ENCODE results near the gene LNP1. TPM values are rescaled to one million over a fixed set of nuclear protein-coding genes. Genes with fewer than 3 reads are reported as not detected.

Gene LNP1
- total and polyA plus RNA-seq, 2 of the 13 experiments (the other 11 are each of a cell fraction or from before 2014, with no cell fraction given) = 3.6 to 7.0 TPM

DNA sequence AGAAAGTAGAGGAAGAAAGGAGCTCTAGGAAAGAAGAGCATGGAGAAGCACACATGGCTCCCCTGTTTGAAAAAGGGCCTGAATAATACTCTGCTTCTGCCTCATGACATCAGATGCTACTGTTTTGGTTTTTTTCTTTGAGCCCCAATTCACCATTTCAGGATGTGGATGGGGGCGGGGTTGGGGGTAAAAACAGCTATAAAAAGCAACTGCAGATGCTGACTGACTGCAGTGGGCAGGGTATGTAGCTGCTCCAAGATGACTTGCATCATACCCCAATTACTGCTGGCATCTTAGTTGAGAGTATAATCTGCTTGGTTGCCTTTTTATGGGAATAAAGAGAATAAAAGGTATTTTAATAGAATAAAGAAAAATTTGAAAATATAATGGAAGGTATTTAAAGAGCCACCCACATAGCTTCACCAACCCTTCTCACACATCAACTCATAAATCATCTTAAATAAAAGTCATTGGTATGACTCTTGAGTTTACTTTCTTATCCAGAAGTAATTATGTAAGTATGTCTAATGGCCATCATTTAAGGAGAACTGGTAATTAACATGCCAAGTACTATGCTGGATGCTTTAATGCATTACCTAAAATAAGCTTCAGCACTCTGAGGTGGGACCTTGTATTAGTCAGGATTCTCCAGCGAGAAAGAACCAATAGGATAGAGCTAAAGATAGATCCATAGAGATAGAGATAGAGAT is 54.7 kb downstream of the LNP1 start:
- no peaks in the 10 kb centered on the region for H3K36me3 ChIP-seq (replicated peaks in 1 of 2; ENCODE audit: control insufficient read depth in 1 of 2, insufficient read depth in 2 of 2, low read length in 2 of 2)
- no peak for ATAC-seq

More for the DNA sequence above, 54.7 kb downstream of the LNP1 start:
- H3K27ac ChIP-seq (ENCODE audit: extremely low read length, insufficient read depth, low read length) = no peak overlapping the region
- ChIA-PET POLR2A (interaction anchor here (1.2 kb wide), 1 partner anchor 54 kb away, joined by 3 read pairs; the partner anchor contains the start of genes LNP1 and TOMM70), CTCF (ENCODE audit: low intra/inter-chr PET ratio, low total read pairs) (no interaction called here)
- WGBS (ENCODE audit: low lambda C conversion rate) = 100% methylated on average over 2 of the region's 2 CpGs
- in situ Hi-C loops (cut with HindIII; ENCODE audit: extremely low pct_ligation_motif_present, low pct_unique_long_range_greater_than_20kb) = loop anchor here (25.0 kb wide), 1 partner anchor 256 kb away; the partner anchor contains the start of gene TFG
- H3K4me3 ChIP-seq (replicated peaks in 1 of 3; ENCODE audit: insufficient read depth in 1 of 3, low read depth in 2 of 3, low read length in 3 of 3) = no peak overlapping the region
- no TSS peak for BruUV-seq (replicated peaks)
- H3K9ac ChIP-seq (ENCODE audit: insufficient read depth, low read depth, low read length) = no peak overlapping the region
- H3K9me3 ChIP-seq (ENCODE audit: low read length) = no peaks in the 10 kb centered on the region
- TF ChIP-seq, protein P1, sequence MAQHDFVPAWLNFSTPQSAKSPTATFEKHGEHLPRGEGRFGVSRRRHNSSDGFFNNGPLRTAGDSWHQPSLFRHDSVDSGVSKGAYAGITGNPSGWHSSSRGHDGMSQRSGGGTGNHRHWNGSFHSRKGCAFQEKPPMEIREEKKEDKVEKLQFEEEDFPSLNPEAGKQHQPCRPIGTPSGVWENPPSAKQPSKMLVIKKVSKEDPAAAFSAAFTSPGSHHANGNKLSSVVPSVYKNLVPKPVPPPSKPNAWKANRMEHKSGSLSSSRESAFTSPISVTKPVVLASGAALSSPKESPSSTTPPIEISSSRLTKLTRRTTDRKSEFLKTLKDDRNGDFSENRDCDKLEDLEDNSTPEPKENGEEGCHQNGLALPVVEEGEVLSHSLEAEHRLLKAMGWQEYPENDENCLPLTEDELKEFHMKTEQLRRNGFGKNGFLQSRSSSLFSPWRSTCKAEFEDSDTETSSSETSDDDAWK (CRISPR knock-in tag; IDR thresholded peaks at IDR 0.05) = no peak
- TF ChIP-seq PCBP1 (IDR thresholded peaks at IDR 0.05; ENCODE audit: borderline replicate concordance, low read depth, low read length) (no peak), ZNF33B (CRISPR knock-in tag; IDR thresholded peaks at IDR 0.05) (no peak), ZNF570 (CRISPR knock-in tag; IDR thresholded peaks at IDR 0.05; ENCODE audit: borderline replicate concordance) (no peak), YEATS4 (CRISPR knock-in tag; IDR thresholded peaks at IDR 0.05; ENCODE audit: borderline replicate concordance) (no peak), HCFC1 (IDR thresholded peaks at IDR 0.05; ENCODE audit: low read depth, low read length) (no peak)
- TF ChIP-seq, protein P2, sequence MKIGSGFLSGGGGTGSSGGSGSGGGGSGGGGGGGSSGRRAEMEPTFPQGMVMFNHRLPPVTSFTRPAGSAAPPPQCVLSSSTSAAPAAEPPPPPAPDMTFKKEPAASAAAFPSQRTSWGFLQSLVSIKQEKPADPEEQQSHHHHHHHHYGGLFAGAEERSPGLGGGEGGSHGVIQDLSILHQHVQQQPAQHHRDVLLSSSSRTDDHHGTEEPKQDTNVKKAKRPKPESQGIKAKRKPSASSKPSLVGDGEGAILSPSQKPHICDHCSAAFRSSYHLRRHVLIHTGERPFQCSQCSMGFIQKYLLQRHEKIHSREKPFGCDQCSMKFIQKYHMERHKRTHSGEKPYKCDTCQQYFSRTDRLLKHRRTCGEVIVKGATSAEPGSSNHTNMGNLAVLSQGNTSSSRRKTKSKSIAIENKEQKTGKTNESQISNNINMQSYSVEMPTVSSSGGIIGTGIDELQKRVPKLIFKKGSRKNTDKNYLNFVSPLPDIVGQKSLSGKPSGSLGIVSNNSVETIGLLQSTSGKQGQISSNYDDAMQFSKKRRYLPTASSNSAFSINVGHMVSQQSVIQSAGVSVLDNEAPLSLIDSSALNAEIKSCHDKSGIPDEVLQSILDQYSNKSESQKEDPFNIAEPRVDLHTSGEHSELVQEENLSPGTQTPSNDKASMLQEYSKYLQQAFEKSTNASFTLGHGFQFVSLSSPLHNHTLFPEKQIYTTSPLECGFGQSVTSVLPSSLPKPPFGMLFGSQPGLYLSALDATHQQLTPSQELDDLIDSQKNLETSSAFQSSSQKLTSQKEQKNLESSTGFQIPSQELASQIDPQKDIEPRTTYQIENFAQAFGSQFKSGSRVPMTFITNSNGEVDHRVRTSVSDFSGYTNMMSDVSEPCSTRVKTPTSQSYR (CRISPR knock-in tag; IDR thresholded peaks at IDR 0.05; ENCODE audit: borderline replicate concordance) = no peak
- TF ChIP-seq, protein P3, sequence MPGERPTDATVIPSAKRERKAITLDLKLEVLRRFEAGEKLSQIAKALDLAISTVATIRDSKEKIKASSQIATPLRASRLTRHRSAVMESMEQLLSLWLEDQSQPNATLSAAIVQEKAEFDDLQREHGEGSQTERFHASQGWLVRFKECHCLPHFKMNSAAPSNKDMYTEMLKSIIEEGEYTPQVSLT (CRISPR knock-in tag; IDR thresholded peaks at IDR 0.05; ENCODE audit: borderline replicate concordance, low read depth) = no peak
- TF ChIP-seq, protein P4, sequence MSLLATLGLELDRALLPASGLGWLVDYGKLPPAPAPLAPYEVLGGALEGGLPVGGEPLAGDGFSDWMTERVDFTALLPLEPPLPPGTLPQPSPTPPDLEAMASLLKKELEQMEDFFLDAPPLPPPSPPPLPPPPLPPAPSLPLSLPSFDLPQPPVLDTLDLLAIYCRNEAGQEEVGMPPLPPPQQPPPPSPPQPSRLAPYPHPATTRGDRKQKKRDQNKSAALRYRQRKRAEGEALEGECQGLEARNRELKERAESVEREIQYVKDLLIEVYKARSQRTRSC (CRISPR knock-in tag; IDR thresholded peaks at IDR 0.05; ENCODE audit: low read depth) = no peak
- H2AFZ ChIP-seq (ENCODE audit: low read length) = no peak overlapping the region
- DNase-seq (ENCODE audit: low spot score) (no peak), FAIRE-seq (no peak)
- intact Hi-C loops (cut with micrococcal nuclease; ENCODE audit: unreplicated experiment) = no loop called here
- no peaks in the 10 kb centered on the region for H3K79me2 ChIP-seq (ENCODE audit: insufficient read depth, low read length)
- H3K27me3 ChIP-seq (ENCODE audit: control insufficient read depth in 1 of 2, insufficient read depth in 2 of 2, low read length in 2 of 2) = no peaks in the 10 kb centered on the region
- H3K4me1 ChIP-seq (ENCODE audit: insufficient read depth, low read length) = no peaks in the 10 kb centered on the region
- H4K20me1 ChIP-seq (ENCODE audit: insufficient read depth, low read length) = no peaks in the 10 kb centered on the region
- H3K4me2 ChIP-seq (ENCODE audit: low read depth, low read length) = no peak overlapping the region
